Endothelial cell (in vitro differentiated cells): ENCODE measurements around the gene SPATS2L. TPM values are rescaled to one million over a fixed set of nuclear protein-coding genes. Genes with fewer than 3 reads are reported as not detected.

Source experiments
- DNase-seq: peaks from one replicate; pipeline ENCODE4 v3.0.0; 2021; ENCODE audit warnings: low spot score
- H3K27ac Mint-ChIP-seq: one replicate; pipeline ENCODE4 v1.8.0; 2021; ENCODE audit warnings: mixed read lengths, inconsistent platforms; ENCODE audit not compliant: unreplicated experiment
- H3K27me3 Mint-ChIP-seq: one replicate; pipeline ENCODE4 v1.8.0; 2021; ENCODE audit warnings: mild to moderate bottlenecking, moderate library complexity, mixed read lengths, inconsistent platforms; ENCODE audit not compliant: unreplicated experiment
- H3K36me3 Mint-ChIP-seq: one replicate; pipeline ENCODE4 v1.8.0; 2021; ENCODE audit warnings: mild to moderate bottlenecking, low read depth, mixed read lengths, inconsistent platforms; ENCODE audit not compliant: unreplicated experiment
- H3K4me1 Mint-ChIP-seq: one replicate; pipeline ENCODE4 v1.8.0; 2021; ENCODE audit warnings: mild to moderate bottlenecking, mixed read lengths, inconsistent platforms; ENCODE audit not compliant: unreplicated experiment
- H3K4me3 Mint-ChIP-seq: one replicate; pipeline ENCODE4 v1.8.0; 2021; ENCODE audit warnings: mild to moderate bottlenecking, mixed read lengths, inconsistent platforms; ENCODE audit not compliant: unreplicated experiment
- H3K9me3 Mint-ChIP-seq: one replicate; pipeline ENCODE4 v1.8.0; 2021; ENCODE audit warnings: mixed read lengths, inconsistent platforms; ENCODE audit not compliant: unreplicated experiment
- CTCF ChIP-seq: fragments of 200-600 bp; sonication (generic); IDR thresholded peaks from one replicate; pipeline ENCODE4 v1.5.0; 2021; ENCODE audit warnings: antibody characterized with exemption; ENCODE audit not compliant: unreplicated experiment
- total RNA-seq: library from RNA; stranded (reverse); fragmentation: NEBNext Ultra II Directional; extraction: Animal tissue kit (Norgen Biotek cat#: 25700); gene quantifications from one replicate; pipeline ENCODE4 v1.2.1, GENCODE V29; 2021; ENCODE audit not compliant: unreplicated experiment

SPATS2L gene
- total RNA-seq, 1 donor from 2014 or later, result 72.9 TPM

GRCh38 chr2:200403814-200404213, 97.3 kb downstream of the SPATS2L start:
- no peak for DNase-seq
- H3K27ac Mint-ChIP-seq, result no peak overlapping the region
- peaks cover 3% of the 10 kb centered on the region for H3K27me3 Mint-ChIP-seq
- peak overlapping the region; percentile 4 for H3K4me3 Mint-ChIP-seq
- TF ChIP-seq CTCF, result no peak
- H3K9me3 Mint-ChIP-seq, result no peaks in the 10 kb centered on the region
- H3K36me3 Mint-ChIP-seq, result peaks cover 27% of the 10 kb centered on the region
- H3K4me1 Mint-ChIP-seq, result peaks cover 44% of the 10 kb centered on the region

DNA sequence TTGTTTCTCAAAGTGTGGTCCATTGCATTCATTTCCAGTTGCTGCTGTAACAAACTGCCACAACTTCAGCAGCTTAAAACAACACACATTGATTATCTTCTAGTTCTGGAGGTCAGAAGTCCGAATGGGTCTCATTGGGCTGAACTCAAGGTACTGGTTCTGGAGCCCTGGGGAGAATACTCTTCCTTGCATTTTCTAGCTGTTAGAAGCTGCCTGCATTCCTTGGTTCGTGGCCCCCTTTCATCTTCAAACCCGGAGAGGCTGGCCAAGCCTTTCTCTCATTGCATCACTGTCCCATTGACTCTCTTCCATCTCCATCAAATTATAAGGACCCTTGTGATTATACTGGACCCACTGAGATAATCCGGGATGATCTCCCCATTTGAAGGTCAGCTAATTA, 98.1 kb downstream of the SPATS2L start:
- H3K4me1 Mint-ChIP-seq, result peaks cover 45% of the 10 kb centered on the region
- peaks cover 3% of the 10 kb centered on the region for H3K27me3 Mint-ChIP-seq
- H3K36me3 Mint-ChIP-seq, result peaks cover 27% of the 10 kb centered on the region
- H3K27ac Mint-ChIP-seq, result no peak overlapping the region
- TF ChIP-seq CTCF, result no peak
- peak overlapping the region; percentile 29 for H3K4me3 Mint-ChIP-seq
- H3K9me3 Mint-ChIP-seq, result no peaks in the 10 kb centered on the region
- no peak for DNase-seq

- Mint-ChIP-seq H3K36me3 (peaks cover 27% of the 10 kb centered on the region), H3K27ac (peak overlapping the region; percentile 83), H3K4me3 (peak overlapping the region; percentile 44), H3K9me3 (no peaks in the 10 kb centered on the region), H3K4me1 (peaks cover 51% of the 10 kb centered on the region), H3K27me3 (peaks cover 3% of the 10 kb centered on the region)
- no peak for TF ChIP-seq CTCF
- no peak for DNase-seq
These were observed 99.3 kb downstream of the SPATS2L start for GRCh38 chr2:200405599-200406298.

DNA sequence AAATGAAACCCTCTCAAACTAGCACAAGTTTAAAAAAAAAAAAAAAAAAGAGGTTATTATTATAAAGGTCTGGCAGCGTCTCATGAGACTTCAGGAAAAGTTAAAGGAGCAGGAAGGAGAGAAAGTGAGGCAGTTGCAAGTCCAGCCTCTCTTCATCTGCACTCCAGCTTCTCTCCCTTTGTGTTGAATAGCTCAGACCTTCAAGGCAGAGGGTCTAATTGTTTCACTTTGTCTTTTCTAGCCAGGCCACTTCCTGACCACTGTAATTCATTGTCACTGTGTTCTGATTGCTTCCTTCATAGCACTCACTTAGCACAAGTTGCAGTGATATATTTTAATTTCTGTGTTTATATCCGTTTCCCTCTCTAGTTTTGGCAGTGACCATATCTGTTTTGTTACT, 99.9 kb downstream of the SPATS2L start:
- Mint-ChIP-seq H3K4me3 (no peak overlapping the region), H3K36me3 (peaks cover 27% of the 10 kb centered on the region), H3K27ac (peak overlapping the region; percentile 83), H3K27me3 (peaks cover 3% of the 10 kb centered on the region), H3K4me1 (peaks cover 51% of the 10 kb centered on the region), H3K9me3 (no peaks in the 10 kb centered on the region)
- no peak for TF ChIP-seq CTCF
- no peak for DNase-seq
